Stimulated activated naive B cell treated with anti-CD40 and anti-IgM and Interleukin-4, amounts not matched to agents 10 μg/mL and 1 μg/mL and 100 μg/mL, for 72 hours (primary cell): ENCODE results near the gene HAPLN3.
A peak's percentile ranks its signal among the peaks of the same experiment; 100 is the strongest.
"Not testable (repeated sequence)": the region's sequence is repeated elsewhere in the genome, so short reads cannot be mapped to it uniquely, and the experiment has no call there.

Experiments used
- ATAC-seq, 2 donors: fragments of 150-1000 bp; cut with Tn5 transposase; replicated peaks; 2 replicates each; pipeline ENCODE4 v1.10.0; 2021; ENCODE audit warnings: moderate library complexity in 1 of 2
- DNase-seq: peaks from one replicate; pipeline ENCODE4 v3.0.0; 2021
- H3K27ac Mint-ChIP-seq: one replicate; pipeline ENCODE4 v1.8.0; 2022; ENCODE audit warnings: mild to moderate bottlenecking, mixed read lengths
- H3K27me3 Mint-ChIP-seq, 2 donors: one replicate each; pipeline ENCODE4 v1.8.0; 2022; ENCODE audit warnings: mixed read lengths in 2 of 2
- H3K36me3 Mint-ChIP-seq, 2 donors: one replicate each; pipeline ENCODE4 v1.8.0; 2022; ENCODE audit warnings: mixed read lengths in 2 of 2, mild to moderate bottlenecking in 1 of 2
- H3K4me1 Mint-ChIP-seq, 2 donors: one replicate each; pipeline ENCODE4 v1.8.0; 2022; ENCODE audit warnings: mixed read lengths in 2 of 2, mild to moderate bottlenecking in 1 of 2
- H3K4me3 Mint-ChIP-seq, 2 donors: one replicate each; pipeline ENCODE4 v1.8.0; 2022; ENCODE audit warnings: mild to moderate bottlenecking in 2 of 2, mixed read lengths in 2 of 2, moderate library complexity in 1 of 2
- H3K9me3 Mint-ChIP-seq, 2 donors: one replicate each; pipeline ENCODE4 v1.8.0; 2022; ENCODE audit warnings: mixed read lengths in 2 of 2, mild to moderate bottlenecking in 1 of 2

The HAPLN3 gene

DNA sequence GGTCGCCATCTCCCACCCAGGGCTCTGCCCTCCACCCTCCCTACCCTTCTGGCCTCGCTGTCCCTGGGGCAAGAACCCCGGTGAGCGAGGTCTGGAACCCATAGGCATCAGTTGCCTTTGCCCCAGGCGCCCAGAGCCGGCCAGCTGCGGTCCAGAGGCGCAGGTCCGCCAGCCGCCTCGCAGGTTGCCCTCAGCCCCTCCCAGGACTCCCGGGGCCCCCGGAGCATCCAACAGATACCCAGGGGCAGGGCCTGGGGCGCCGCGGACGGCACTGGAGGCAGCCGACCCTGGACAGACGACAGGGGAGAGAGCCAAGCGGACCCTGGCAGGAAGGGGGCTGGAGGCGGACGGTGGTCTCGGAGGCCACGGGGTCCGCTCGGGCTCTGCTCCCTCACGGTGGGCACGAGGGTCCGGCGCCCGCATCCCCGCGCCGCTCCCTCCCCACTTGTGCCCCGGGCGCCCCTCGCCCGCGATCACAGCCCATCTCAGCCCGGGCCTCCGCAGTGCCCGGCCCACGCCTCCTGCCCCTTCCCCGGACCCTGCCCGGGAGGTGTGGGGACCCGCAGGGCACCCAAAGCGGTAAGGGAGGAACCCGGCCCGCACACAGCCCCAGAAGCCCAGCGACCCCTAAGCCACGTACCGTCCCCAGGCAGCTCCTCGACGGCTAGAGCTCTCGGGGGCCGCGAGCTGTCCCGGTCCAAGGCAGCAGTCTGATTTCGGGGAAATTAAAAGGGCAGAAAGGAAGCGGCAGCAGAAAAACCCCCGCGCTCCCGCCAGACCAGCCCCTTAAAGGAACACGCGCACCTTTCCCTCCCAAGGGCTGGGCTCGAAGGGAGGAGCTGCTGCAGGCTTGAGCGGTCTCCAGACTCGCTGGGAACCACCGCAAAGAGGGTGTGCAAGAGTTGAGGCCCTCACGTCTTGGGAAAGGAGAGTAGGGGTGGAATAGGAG, at the start of gene HAPLN3:
Gene HAPLN3, minus strand, starts transcription at position 726 of the 949 bp plus-strand sequence. CDS start 8,246 bp downstream, outside the sequence.
- no peaks in the 10 kb centered on the region for H3K9me3 Mint-ChIP-seq
- peak within 1 kb of the TSS; percentile 78 to 85 for H3K4me3 Mint-ChIP-seq
- H3K4me1 Mint-ChIP-seq = peaks cover 12 to 33% of the 10 kb centered on the region in 2 donors
- peak; percentile 23 for DNase-seq
- no peaks in the 10 kb centered on the region for H3K36me3 Mint-ChIP-seq
- ATAC-seq = peak; percentile 68 to 70
- peaks cover 4 to 27% of the 10 kb centered on the region in 2 donors for H3K27me3 Mint-ChIP-seq
- H3K27ac Mint-ChIP-seq = peak within 1 kb of the TSS; percentile 5

GRCh38 chr15:88940110-88940675, 44.8 kb upstream of the HAPLN3 start:
- no peak overlapping the region for H3K4me3 Mint-ChIP-seq
- H3K4me1 Mint-ChIP-seq = no peaks in the 10 kb centered on the region
- DNase-seq (no peak), ATAC-seq (no peak)
- H3K36me3 Mint-ChIP-seq = peaks cover 0 to 3% of the 10 kb centered on the region in 2 donors
- peaks cover 3 to 8% of the 10 kb centered on the region in 2 donors for H3K27me3 Mint-ChIP-seq
- H3K27ac Mint-ChIP-seq = no peak overlapping the region
- H3K9me3 Mint-ChIP-seq = no peaks in the 10 kb centered on the region

DNA sequence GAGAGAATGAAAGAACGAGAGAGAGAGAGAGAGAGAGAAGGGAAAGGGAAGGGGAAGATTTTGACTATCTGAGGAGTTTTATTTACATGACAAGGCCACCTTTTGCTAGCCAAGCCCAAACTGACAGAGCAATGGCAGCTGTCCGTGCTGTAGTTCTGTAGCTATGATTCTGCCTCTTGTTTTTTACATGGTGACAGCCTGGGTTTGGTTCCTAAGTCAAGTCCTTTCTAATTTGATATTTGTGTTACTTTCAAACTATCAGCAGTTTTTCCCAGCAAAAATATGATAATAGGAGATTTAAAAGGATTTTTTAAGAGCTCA, 44.1 kb upstream of the HAPLN3 start:
- ATAC-seq = no peak
- H3K4me3 Mint-ChIP-seq = no peak overlapping the region
- H3K27ac Mint-ChIP-seq = no peak overlapping the region

GRCh38 chr15:88938802-88939485, 43.6 kb upstream of the HAPLN3 start:
- peaks cover 3 to 12% of the 10 kb centered on the region in 2 donors for H3K27me3 Mint-ChIP-seq
- no peaks in the 10 kb centered on the region for H3K4me1 Mint-ChIP-seq
- ATAC-seq = no peak
- peaks cover 0 to 3% of the 10 kb centered on the region in 2 donors for H3K36me3 Mint-ChIP-seq
- DNase-seq = no peak
- H3K4me3 Mint-ChIP-seq = no peak overlapping the region
- H3K27ac Mint-ChIP-seq = no peak overlapping the region
- H3K9me3 Mint-ChIP-seq = peaks cover 0 to 3% of the 10 kb centered on the region in 2 donors

More for the DNA sequence above, 44.1 kb upstream of the HAPLN3 start:
- H3K9me3 Mint-ChIP-seq = no peaks in the 10 kb centered on the region
- H3K4me1 Mint-ChIP-seq = no peaks in the 10 kb centered on the region
- peaks cover 0 to 3% of the 10 kb centered on the region in 2 donors for H3K36me3 Mint-ChIP-seq
- H3K27me3 Mint-ChIP-seq = peaks cover 3 to 8% of the 10 kb centered on the region in 2 donors
- no peak for DNase-seq

- H3K4me1 Mint-ChIP-seq, DNase-seq, H3K4me3 Mint-ChIP-seq, H3K9me3 Mint-ChIP-seq, H3K36me3 Mint-ChIP-seq, ATAC-seq, H3K27ac Mint-ChIP-seq: not testable (repeated sequence)
- peaks cover 23 to 50% of the 10 kb centered on the region in 2 donors for H3K27me3 Mint-ChIP-seq
Measured at GRCh38 chr15:88934449-88934848, 39.1 kb upstream of the HAPLN3 start.

DNA sequence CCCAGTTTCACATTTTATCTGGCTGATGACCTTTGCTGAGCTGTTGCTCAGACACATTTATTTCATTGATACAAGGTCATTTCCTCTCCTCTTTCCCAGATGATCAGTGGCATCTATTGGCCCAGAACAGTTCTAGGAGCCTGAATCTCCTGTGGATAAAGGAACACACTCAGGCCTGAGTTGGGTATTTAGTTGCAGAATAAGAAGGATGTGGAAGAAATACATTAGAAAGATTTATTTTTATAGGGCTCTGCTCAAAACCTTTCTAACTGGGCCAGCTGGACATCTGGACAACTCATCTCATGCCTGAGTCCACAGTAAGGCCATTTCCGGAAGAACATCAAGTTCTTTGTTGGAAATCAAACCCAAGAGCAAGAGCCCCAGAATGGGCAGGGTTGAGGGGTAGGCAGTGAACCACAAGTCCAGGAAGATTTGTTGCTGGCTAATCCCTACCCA, 37.6 kb upstream of the HAPLN3 start:
- H3K4me3 Mint-ChIP-seq = no peak overlapping the region
- H3K9me3 Mint-ChIP-seq = peaks cover 5 to 11% of the 10 kb centered on the region in 2 donors
- DNase-seq (no peak), ATAC-seq (no peak)
- H3K27me3 Mint-ChIP-seq = peaks cover 23 to 53% of the 10 kb centered on the region in 2 donors
- H3K4me1 Mint-ChIP-seq = no peaks in the 10 kb centered on the region
- peaks cover 0 to 2% of the 10 kb centered on the region in 2 donors for H3K36me3 Mint-ChIP-seq
- no peak overlapping the region for H3K27ac Mint-ChIP-seq

GRCh38 chr15:88932271-88932874, 37.0 kb upstream of the HAPLN3 start:
- no peaks in the 10 kb centered on the region for H3K4me1 Mint-ChIP-seq
- H3K36me3 Mint-ChIP-seq = peaks cover 0 to 2% of the 10 kb centered on the region in 2 donors
- H3K27me3 Mint-ChIP-seq = peaks cover 23 to 53% of the 10 kb centered on the region in 2 donors
- DNase-seq (no peak), ATAC-seq (no peak)
- peaks cover 5 to 11% of the 10 kb centered on the region in 2 donors for H3K9me3 Mint-ChIP-seq
- H3K4me3 Mint-ChIP-seq = no peak overlapping the region
- no peak overlapping the region for H3K27ac Mint-ChIP-seq

DNA sequence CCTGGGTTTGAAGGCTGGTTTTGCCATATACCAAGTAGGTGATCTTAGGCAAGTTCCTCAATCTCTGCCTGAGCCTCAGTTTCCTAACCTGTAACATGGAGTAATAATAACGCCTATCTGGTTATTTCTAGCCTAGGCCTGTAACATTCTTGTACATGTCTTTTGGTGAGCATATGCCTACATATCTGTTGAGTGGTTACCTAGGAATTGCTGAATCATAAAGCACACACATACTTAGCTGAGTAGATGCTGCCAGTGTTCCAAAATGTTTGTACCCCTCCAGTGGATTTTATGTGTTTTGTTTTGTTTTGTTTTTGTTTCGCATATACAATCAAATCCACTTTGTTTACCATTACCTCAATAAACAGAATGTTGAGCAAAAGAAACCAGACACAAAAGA, 35.2 kb upstream of the HAPLN3 start:
- Mint-ChIP-seq H3K4me3 (no peak overlapping the region), H3K27me3 (peaks cover 23 to 50% of the 10 kb centered on the region in 2 donors), H3K36me3 (peaks cover 0 to 2% of the 10 kb centered on the region in 2 donors), H3K9me3 (peaks cover 5 to 11% of the 10 kb centered on the region in 2 donors), H3K27ac (no peak overlapping the region), H3K4me1 (no peaks in the 10 kb centered on the region)
- DNase-seq (no peak), ATAC-seq (no peak)

DNA sequence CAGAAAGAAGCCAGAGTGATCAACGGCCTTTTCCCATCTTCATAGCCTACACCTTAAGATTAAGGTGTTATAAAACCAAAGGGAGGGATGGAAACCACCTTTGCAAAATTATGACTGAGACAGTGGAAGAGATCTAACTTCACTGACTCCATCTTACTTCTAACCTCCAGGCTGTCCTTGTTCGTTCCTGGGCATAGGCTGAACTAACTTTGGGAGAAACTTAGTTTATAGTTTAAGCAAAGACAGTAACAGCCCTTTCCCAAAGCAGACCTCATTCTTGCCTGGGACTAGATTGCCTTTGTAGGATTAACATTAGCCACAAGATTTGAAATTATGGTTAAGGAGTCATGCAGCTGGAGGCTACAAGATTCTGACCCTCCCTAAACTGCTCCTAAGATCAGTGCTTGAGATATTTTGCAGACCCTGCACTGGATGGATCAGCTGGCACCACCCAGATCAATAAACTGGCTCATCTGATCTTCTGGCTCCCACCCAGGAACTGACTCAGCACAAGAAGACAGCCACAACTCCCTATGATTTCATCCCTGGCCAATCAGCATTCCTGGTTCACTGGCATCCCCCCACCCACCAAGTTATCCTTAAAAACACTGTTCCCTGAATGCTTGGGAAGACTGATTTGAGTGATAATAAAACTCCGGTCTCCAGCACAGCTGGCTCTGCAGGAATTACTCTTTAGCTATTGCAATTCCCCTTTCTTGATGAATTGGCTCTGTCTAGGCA, 34.2 kb upstream of the HAPLN3 start:
- H3K27ac Mint-ChIP-seq, DNase-seq, H3K4me1 Mint-ChIP-seq, H3K4me3 Mint-ChIP-seq, ATAC-seq, H3K36me3 Mint-ChIP-seq: not testable (repeated sequence)
- H3K9me3 Mint-ChIP-seq = peaks cover 7 to 11% of the 10 kb centered on the region in 2 donors
- peaks cover 23 to 55% of the 10 kb centered on the region in 2 donors for H3K27me3 Mint-ChIP-seq

DNA sequence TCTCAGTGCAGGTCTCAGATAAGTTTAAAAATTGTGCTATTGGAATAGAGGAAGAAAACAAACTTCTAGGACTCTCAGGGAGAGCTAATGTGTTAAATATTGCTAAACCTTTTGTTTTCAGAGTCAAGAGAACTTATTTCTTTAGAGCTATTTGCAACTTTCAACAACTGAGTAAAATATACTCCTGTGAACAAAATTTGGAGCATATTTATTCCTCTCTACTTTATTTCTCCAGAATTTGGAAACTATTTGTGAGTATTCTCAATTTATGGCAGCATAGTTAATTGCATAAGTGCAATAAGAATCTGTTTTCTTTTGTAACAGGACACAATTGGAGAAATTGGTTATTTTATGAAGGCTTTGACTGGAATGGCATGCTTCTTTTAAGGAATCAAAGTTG, 32.8 kb upstream of the HAPLN3 start:
- peaks cover 20 to 46% of the 10 kb centered on the region in 2 donors for H3K27me3 Mint-ChIP-seq
- H3K36me3 Mint-ChIP-seq, ATAC-seq, H3K27ac Mint-ChIP-seq, H3K4me1 Mint-ChIP-seq, DNase-seq, H3K4me3 Mint-ChIP-seq, H3K9me3 Mint-ChIP-seq: not testable (repeated sequence)

DNA sequence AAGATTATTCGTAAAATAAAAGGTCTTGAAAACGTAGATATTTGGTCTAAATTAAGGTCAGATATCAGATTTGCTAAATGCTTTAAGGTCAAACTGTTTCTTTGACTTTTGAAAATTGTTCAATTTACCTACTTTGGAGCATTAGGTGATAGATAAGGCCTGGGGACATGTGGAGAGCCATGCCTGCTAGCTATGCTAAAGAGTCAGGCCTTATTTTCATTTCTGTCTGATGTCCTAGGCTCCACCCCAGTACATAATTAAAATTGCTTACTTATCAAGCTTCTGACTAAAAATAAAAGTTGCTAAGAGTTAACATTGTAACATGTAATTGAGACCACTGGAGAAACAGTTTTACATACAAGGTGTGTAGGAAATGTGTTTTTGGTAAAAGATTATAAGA, 30.3 kb upstream of the HAPLN3 start:
- DNase-seq, H3K4me3 Mint-ChIP-seq, H3K27ac Mint-ChIP-seq, ATAC-seq, H3K36me3 Mint-ChIP-seq, H3K9me3 Mint-ChIP-seq, H3K4me1 Mint-ChIP-seq: not testable (repeated sequence)
- peaks cover 16 to 35% of the 10 kb centered on the region in 2 donors for H3K27me3 Mint-ChIP-seq

DNA sequence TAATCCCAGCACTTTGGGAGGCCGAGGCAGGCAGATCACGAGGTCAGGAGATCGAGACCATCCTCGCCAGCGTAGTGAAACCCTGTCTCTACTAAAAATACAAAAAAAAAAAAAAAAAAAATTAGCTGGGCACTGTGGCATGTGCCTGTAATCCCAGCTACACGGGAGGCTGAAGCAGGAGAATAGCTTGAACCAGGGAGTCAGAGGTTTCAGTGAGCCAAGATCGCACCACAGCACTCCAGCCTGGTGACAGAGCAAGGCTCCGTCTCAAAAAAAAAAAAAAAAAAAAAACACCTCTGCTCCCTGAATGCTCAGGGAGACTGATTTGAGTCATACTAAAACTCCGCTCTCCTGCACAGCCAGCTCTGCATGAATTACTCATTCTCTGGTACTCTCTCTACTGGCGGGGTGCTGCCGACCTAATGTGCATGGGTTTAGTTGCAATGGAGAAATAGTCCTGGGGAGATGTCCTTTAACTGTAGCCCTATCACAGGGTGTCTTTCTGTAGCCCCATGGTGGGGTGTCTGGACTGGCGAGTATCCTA, 25.6 kb upstream of the HAPLN3 start:
- ATAC-seq = peak; percentile 25 to 62
- H3K4me3 Mint-ChIP-seq, H3K27ac Mint-ChIP-seq, DNase-seq, H3K9me3 Mint-ChIP-seq, H3K36me3 Mint-ChIP-seq: not testable (repeated sequence)
- Mint-ChIP-seq H3K27me3 (peaks cover 35 to 61% of the 10 kb centered on the region in 2 donors), H3K4me1 (peaks cover 7 to 10% of the 10 kb centered on the region in 2 donors)

DNA sequence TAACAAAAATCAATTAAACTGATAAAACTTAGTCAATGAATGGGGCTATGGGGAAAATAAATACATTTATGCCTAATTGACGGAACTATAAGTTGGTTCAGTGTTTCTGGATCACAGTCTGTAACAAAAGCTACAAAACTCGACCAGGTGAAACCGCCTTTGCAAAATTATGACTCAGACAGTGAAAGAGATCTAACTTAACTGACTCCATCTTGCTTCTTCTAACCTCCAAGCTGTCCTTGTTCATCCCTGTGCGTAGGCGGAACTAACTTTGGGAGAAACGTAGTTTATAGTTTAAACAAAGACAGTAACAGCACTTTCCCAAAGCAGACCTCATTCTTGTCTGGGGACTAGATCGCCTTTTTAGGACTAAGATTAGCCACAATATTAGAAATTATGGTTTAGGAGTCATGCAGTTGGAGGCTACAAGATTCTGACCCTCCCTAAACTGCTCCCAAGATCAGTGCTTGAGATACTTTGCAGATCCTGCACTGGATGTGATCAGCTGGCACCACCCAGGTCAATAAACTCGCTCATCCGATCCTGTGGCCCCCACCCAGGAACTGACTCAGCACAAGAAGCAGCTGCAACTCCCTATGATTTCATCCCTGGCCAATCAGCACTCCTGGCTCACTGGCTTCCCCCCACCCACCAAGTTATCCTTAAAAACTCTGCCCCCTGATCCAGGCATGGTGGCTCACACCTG, 25.0 kb upstream of the HAPLN3 start:
- DNase-seq = no peak
- Mint-ChIP-seq H3K9me3 (peaks cover 0 to 2% of the 10 kb centered on the region in 2 donors), H3K4me3 (no peak overlapping the region), H3K4me1 (peaks cover 7 to 10% of the 10 kb centered on the region in 2 donors), H3K27me3 (peaks cover 36 to 61% of the 10 kb centered on the region in 2 donors), H3K27ac (no peak overlapping the region), H3K36me3 (no peaks in the 10 kb centered on the region)
- no peak for ATAC-seq
